ENCODE measurements around the gene INPP5D. TPM values are rescaled to one million over a fixed set of nuclear protein-coding genes. Genes with fewer than 3 reads are reported as not detected.

Gene INPP5D
- total RNA-seq, 1 experiment from 2014 or later: 12.7 TPM

- Histone ChIP-seq H2AFZ (ENCODE audit: low read length) (no peak overlapping the region), H3K79me1 (ENCODE audit: insufficient read depth, low read depth, low read length, poor library complexity, severe bottlenecking) (no peaks in the 10 kb centered on the region), H2BK12ac (ENCODE audit: insufficient read length, low read depth, low read length) (no peak overlapping the region), H3K4ac (ENCODE audit: low read depth, low read length) (no peak overlapping the region), H2BK20ac (ENCODE audit: low read depth, low read length, poor library complexity, severe bottlenecking) (no peak overlapping the region), H3K56ac (ENCODE audit: insufficient read length, low read depth, low read length) (no peak overlapping the region), H2BK120ac (ENCODE audit: low read depth, low read length, poor library complexity, severe bottlenecking) (no peak overlapping the region), H4K20me1 (ENCODE audit: control insufficient read depth, insufficient read depth, insufficient read length) (no peaks in the 10 kb centered on the region), H3K9me3 (ENCODE audit: control insufficient read depth, low read depth, low read length) (no peaks in the 10 kb centered on the region), H3K18ac (ENCODE audit: insufficient read length, low read depth, low read length) (no peak overlapping the region), H4K8ac (replicated peaks; ENCODE audit: insufficient read length, low read depth, low read length) (no peak overlapping the region), H4K91ac (ENCODE audit: insufficient read length, low read depth, low read length) (no peak overlapping the region), H3K4me1 (ENCODE audit: insufficient read depth, low read length) (no peaks in the 10 kb centered on the region), H4K5ac (ENCODE audit: insufficient read length, low read depth, low read length) (no peak overlapping the region), H3K79me2 (ENCODE audit: insufficient read depth, low read length) (no peaks in the 10 kb centered on the region), H2AK5ac (ENCODE audit: insufficient read length, low read length) (no peak overlapping the region), H3K23ac (ENCODE audit: insufficient read length, low read depth, low read length) (no peak overlapping the region), H3T11ph (ENCODE audit: low read length) (no peak overlapping the region), H3K4me2 (ENCODE audit: insufficient read depth, insufficient read length, low read length) (no peak overlapping the region), H2BK5ac (ENCODE audit: insufficient read length, low read length) (no peak overlapping the region), H3K23me2 (ENCODE audit: insufficient read length, low read depth, low read length, poor library complexity, severe bottlenecking) (no peaks in the 10 kb centered on the region), H3K27me3 (ENCODE audit: insufficient read depth, low read length) (no peaks in the 10 kb centered on the region), H3K27ac (ENCODE audit: insufficient read length, low read depth, low read length) (no peak overlapping the region), H2BK15ac (ENCODE audit: low read depth, low read length) (no peak overlapping the region), H3K9ac (ENCODE audit: extremely low read depth, insufficient read length, low read length) (no peak overlapping the region), H3K14ac (ENCODE audit: insufficient read depth, low read length) (no peak overlapping the region)
- H3K9me3 Mint-ChIP-seq: peaks cover 4 to 7% of the 10 kb centered on the region in 2 experiments; a peak in 3 of 5 replicates
- no peaks in the 10 kb centered on the region for H3K36me3 Mint-ChIP-seq (ENCODE audit: insufficient read depth in 1 of 3, low read depth in 3 of 3)
- no peaks in the 10 kb centered on the region for H3K27me3 Mint-ChIP-seq (ENCODE audit: low read depth)
- H3K4me3 Mint-ChIP-seq: no peak overlapping the region
- H3K4me1 Mint-ChIP-seq: peaks cover 0 to 8% of the 10 kb centered on the region in 2 experiments; a peak in 3 of 4 replicates
- H3K27ac Mint-ChIP-seq: no peak overlapping the region
- TF ChIP-seq, protein P1, sequence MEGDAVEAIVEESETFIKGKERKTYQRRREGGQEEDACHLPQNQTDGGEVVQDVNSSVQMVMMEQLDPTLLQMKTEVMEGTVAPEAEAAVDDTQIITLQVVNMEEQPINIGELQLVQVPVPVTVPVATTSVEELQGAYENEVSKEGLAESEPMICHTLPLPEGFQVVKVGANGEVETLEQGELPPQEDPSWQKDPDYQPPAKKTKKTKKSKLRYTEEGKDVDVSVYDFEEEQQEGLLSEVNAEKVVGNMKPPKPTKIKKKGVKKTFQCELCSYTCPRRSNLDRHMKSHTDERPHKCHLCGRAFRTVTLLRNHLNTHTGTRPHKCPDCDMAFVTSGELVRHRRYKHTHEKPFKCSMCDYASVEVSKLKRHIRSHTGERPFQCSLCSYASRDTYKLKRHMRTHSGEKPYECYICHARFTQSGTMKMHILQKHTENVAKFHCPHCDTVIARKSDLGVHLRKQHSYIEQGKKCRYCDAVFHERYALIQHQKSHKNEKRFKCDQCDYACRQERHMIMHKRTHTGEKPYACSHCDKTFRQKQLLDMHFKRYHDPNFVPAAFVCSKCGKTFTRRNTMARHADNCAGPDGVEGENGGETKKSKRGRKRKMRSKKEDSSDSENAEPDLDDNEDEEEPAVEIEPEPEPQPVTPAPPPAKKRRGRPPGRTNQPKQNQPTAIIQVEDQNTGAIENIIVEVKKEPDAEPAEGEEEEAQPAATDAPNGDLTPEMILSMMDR (conservative IDR thresholded peaks at IDR 0.05): no peak
- WGBS (ENCODE audit: extremely low coverage, insufficient read length, low lambda C conversion rate): no CpG with 5 or more reads among the region's 9 CpGs
- DNase-seq: no peak
Observed at GRCh38 chr2:233068762-233069418, 8.7 kb downstream of the INPP5D start.
